Testis (tissue), 2 donors: ENCODE results near the gene PM20D1.
A peak's percentile ranks its signal among the peaks of the same experiment; 100 is the strongest.

Experiments
- POLR2A ChIP-seq: fragments of 450-650 bp; IDR thresholded peaks from one replicate; pipeline ENCODE4 v1.6.1; 2017; ENCODE audit warnings: antibody characterized with exemption, mild to moderate bottlenecking, moderate library complexity
- TF ChIP-seq, protein P1 (sequence below), 3 experiments: fragments of 450-650 bp in 2 of 3; fragments of 200-600 bp in 1 of 3; sonication (generic) in 1 of 3; IDR thresholded peaks; one replicate each; pipeline ENCODE4 v1.5.1; 2016 to 2019; ENCODE audit warnings: antibody characterized with exemption in 3 of 3, mild to moderate bottlenecking in 2 of 3, moderate library complexity in 1 of 3

DNA sequence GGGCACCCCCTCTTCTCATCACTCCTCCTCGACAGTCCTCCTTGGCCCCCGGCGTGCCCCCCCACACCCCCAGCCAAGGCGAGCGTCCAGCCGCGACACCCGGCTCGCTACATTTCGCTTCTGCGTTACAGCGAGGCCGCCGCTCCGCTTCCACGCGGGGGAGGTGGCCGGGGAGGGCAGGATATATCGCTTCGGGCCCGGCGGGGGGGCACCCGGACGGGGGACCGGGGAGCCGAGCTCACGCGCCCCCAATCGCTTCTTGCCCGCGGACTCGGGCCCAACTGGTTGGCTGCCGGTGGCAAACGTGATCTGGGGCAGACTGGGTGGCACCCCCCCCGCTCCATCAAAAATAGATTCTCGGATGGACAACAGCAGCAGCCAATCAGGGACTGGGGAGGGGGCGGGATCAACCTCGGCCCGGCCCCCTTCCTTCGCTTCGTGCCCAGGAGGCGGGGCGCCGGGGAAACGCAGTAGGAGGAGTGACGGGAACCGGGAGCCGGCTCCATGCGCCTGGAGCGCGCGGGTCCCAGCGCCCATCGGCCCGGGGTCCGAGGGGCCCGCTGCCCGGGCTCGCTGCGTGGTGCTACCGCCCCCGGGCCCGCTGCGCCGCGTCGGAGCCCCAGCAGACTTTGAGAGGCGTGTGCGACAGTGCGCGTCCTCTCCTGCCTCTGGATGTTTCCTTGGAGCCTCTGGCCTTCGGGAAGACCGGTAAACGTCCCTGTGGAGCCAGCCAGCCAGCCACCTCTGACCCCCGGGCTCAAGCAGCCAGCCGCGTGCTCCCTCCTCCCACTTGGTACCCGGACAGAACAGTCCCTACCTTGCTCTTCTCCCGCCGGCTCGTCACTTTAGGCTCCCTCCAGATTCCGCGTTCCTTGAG, 36.8 kb downstream of the PM20D1 start, which contains the start of gene SLC41A1:
- TF ChIP-seq, protein P1, sequence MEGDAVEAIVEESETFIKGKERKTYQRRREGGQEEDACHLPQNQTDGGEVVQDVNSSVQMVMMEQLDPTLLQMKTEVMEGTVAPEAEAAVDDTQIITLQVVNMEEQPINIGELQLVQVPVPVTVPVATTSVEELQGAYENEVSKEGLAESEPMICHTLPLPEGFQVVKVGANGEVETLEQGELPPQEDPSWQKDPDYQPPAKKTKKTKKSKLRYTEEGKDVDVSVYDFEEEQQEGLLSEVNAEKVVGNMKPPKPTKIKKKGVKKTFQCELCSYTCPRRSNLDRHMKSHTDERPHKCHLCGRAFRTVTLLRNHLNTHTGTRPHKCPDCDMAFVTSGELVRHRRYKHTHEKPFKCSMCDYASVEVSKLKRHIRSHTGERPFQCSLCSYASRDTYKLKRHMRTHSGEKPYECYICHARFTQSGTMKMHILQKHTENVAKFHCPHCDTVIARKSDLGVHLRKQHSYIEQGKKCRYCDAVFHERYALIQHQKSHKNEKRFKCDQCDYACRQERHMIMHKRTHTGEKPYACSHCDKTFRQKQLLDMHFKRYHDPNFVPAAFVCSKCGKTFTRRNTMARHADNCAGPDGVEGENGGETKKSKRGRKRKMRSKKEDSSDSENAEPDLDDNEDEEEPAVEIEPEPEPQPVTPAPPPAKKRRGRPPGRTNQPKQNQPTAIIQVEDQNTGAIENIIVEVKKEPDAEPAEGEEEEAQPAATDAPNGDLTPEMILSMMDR (IDR thresholded peaks at IDR 0.05), result no peak
- peak; percentile 30 for TF ChIP-seq POLR2A
